Measurements from ENCODE around the gene STT3A.

The STT3A gene

GRCh38 chr11:125670172-125670571 lies 77.5 kb downstream of the STT3A start:
- DNase-seq, result no peak

GRCh38 chr11:125671561-125671960 lies 78.9 kb downstream of the STT3A start:
- no peak for DNase-seq

Measured in NCI-H1092 (cell line).